HS-5 (cell line): ENCODE results near the gene PLN.

Source experiments
- DNase-seq: peaks from one replicate; pipeline ENCODE4 v3.0.0-alpha.2; 2012; ENCODE audit warnings: low read depth

PLN gene

GRCh38 chr6:118548136-118548535, at the start of gene PLN:
Gene PLN (plus strand): TSS chr6:118548296. CDS start chr6:118558922, 10,626 bp downstream.
- no peak for DNase-seq

GRCh38 chr6:118500130-118501015, 47.7 kb upstream of the PLN start:
- no peak for DNase-seq

- no peak for DNase-seq
These were observed 47.0 kb upstream of the PLN start for GRCh38 chr6:118501099-118501498.

- DNase-seq: no peak
These were observed 46.3 kb upstream of the PLN start for GRCh38 chr6:118501765-118502164.

- DNase-seq: no peak
These were observed 45.9 kb upstream of the PLN start for GRCh38 chr6:118502169-118502568.

GRCh38 chr6:118504611-118505010, 43.5 kb upstream of the PLN start:
- no peak for DNase-seq

GRCh38 chr6:118505656-118506055, 42.4 kb upstream of the PLN start:
- DNase-seq: no peak

- DNase-seq: no peak
These were observed 41.9 kb upstream of the PLN start for GRCh38 chr6:118506071-118506638.

GRCh38 chr6:118507636-118508035, 40.5 kb upstream of the PLN start:
- DNase-seq: no peak

GRCh38 chr6:118509009-118509617, 39.0 kb upstream of the PLN start:
- peak; percentile 13 for DNase-seq

- no peak for DNase-seq
These were observed 36.0 kb upstream of the PLN start for GRCh38 chr6:118511930-118512715.

GRCh38 chr6:118514689-118515088, 33.4 kb upstream of the PLN start:
- DNase-seq: no peak

GRCh38 chr6:118522422-118522821, 25.7 kb upstream of the PLN start:
- no peak for DNase-seq

GRCh38 chr6:118523216-118523615, 24.9 kb upstream of the PLN start:
- no peak for DNase-seq

- DNase-seq: no peak
These were observed 23.4 kb upstream of the PLN start for GRCh38 chr6:118524686-118525085.

GRCh38 chr6:118525913-118526780, 21.9 kb upstream of the PLN start:
- no peak for DNase-seq

- DNase-seq: no peak
These were observed 20.0 kb upstream of the PLN start for GRCh38 chr6:118528129-118528528.

GRCh38 chr6:118529756-118530155, 18.3 kb upstream of the PLN start:
- DNase-seq: no peak

- DNase-seq: no peak
These were observed 17.2 kb upstream of the PLN start for GRCh38 chr6:118530942-118531341.

GRCh38 chr6:118535176-118535844, 12.8 kb upstream of the PLN start:
- no peak for DNase-seq

- DNase-seq: no peak
These were observed 11.6 kb upstream of the PLN start for GRCh38 chr6:118536478-118536877.
